NCI-H128 (cell line): ENCODE data around the gene FASTKD1.
"Not testable (repeated sequence)": the region's sequence is repeated elsewhere in the genome, so short reads cannot be mapped to it uniquely, and the experiment has no call there.

ENCODE experiments used
- DNase-seq: peaks from one replicate; lab custom pipeline; 2025; ENCODE audit not compliant: unreplicated experiment; lab: John Stamatoyannopoulos, UW

The FASTKD1 gene

GRCh38 chr2:169572189-169572588 is 1.5 kb downstream of the FASTKD1 start:
- DNase-seq: no peak

DNA sequence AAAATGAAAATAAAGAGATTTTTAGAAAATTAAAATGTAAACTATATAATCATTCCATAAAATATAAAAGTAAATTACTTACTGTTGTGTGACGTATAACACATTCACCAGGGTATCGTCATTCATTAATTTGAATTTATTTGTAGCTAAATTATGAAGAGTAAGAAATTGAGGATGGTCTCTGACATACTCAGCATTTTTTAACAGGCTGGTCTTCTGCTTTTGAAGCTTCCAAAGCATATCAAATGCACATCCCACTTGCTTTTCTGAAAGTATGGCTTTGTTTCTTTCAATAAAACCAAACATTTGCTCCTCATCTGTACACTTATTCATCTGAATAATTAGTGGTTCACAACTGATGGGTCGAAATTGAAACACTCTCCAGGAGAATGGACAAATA is 2.1 kb downstream of the FASTKD1 start:
- no peak for DNase-seq

- not testable (repeated sequence) for DNase-seq
Observed at GRCh38 chr2:169570752-169571151, 2.9 kb downstream of the FASTKD1 start.

DNA sequence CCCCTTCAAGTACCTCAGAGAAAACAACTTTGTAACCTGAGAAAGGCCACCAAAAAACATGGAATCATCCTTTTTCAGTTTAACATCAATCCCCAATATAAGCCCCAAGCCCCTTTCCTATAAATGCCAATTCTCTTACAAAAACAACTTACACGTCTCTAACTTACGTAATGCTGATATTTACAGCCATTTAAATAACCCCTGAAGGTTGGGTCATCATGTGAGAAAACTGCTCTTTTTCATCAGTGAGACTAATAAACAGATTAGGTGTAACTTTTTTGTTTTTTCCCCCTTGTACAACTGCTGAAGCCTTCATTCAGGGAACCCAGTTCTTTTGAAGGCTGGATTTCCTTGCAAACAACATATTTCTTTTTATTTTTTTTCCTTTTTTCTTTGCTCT is 3.7 kb downstream of the FASTKD1 start:
- no peak for DNase-seq

- no peak for DNase-seq
Observed at GRCh38 chr2:169565686-169566085, 8.0 kb downstream of the FASTKD1 start.

DNA sequence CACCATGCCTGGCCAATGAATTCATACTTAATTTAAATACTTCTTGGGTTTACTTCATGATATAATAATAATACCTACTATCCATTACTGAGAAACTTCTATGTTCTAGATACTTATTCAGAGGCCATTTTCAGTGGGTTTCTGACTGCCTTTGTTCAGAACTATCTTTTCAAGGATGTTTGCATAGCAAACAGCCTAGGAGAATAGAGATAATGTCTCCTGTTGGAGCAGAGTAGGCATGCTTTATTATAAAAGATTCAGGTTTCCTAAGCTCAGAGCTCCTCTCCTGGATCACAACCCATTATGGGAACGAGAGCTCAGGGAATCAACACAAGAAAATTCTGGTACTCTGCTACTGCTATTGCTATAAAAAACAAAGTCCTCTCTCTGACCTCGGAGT is 11.1 kb downstream of the FASTKD1 start:
- no peak for DNase-seq

- not testable (repeated sequence) for DNase-seq
Observed at GRCh38 chr2:169562084-169562483, 11.6 kb downstream of the FASTKD1 start.

GRCh38 chr2:169561364-169561763 is 12.3 kb downstream of the FASTKD1 start:
- DNase-seq: no peak

GRCh38 chr2:169546756-169547155 is 26.9 kb downstream of the FASTKD1 start:
- no peak for DNase-seq

GRCh38 chr2:169542433-169542832 is 31.2 kb downstream of the FASTKD1 start:
- DNase-seq: no peak

DNA sequence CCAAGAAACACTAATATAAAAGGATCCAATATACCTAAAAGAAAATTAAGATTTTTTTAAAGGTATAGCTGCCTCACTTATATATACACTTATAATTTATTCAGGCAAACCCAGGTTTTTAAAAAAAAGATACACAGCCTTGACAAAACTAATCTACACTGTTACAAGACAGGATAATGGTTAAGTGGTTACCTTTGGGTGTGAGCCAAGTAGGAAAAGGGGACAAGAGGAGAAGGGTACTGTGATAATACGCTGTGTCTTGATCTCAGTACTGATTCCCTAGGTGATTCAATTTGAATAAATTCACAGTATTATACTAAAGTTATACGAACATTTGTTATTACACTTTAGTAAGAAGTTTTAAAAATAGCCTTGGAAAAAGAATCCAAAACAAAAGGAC is 33.5 kb downstream of the FASTKD1 start:
- DNase-seq: no peak

DNA sequence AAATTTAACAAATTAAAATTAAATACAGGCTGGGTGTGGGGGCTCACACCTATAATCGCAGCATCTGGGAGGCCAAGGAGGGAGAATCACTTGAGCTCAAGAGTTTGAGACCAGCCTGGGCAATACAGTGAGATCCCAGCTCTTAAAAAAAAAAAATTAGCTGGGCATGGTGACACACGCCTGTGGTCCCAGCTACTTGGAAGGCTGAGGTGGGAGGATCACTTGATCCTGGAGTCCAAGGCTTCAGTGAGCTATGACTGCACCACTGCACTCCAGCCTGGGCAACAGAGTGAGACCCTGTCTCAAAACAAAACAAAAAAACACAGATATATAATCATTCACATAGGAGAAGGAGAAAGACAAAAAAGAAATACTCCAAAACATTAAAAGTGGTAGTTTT is 34.2 kb downstream of the FASTKD1 start:
- not testable (repeated sequence) for DNase-seq

DNA sequence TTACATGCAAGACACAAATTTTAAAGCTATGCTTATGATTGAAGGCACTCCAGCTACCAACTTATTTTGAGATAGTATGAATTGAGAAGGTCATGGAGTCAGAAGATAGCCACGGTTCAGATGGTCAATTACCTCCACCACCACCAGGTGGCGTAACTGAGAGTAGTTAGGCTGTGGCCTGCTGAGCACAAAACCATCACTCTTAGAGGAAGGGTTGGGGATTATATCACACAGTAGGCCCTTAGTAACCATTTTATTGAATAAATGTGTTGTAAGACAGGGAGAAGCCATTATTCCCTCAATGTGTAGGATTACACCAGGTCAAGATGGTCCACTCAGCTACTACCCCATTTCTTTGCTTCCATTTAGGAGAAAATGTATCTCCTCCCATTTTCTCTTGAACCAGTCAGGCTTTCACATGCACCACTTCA is 45.4 kb downstream of the FASTKD1 start:
- peak; percentile 3 for DNase-seq

- no peak for DNase-seq
Observed at GRCh38 chr2:169526451-169526850, 47.2 kb downstream of the FASTKD1 start.

GRCh38 chr2:169525434-169525833 is 48.2 kb downstream of the FASTKD1 start:
- no peak for DNase-seq

GRCh38 chr2:169523681-169524080 is 50.0 kb downstream of the FASTKD1 start:
- no peak for DNase-seq

DNA sequence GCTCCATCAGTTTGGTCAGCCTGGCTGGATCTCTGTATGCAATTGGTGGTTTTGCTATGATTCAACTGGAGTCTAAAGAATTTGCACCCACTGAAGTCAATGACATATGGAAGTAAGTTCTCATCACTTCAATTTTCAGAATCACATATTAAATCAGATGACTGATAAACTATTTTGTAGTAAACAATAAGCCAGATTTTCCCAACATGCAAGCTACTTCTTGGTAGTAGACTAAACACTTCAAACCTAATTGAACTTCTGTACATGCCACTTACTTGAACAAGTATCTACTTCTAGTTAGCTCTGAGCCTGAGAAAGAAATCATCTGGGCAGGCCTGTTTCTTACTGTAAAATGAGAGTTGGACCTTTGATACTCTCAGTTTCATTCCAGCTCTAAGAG is 52.8 kb downstream of the FASTKD1 start:
- no peak for DNase-seq

DNA sequence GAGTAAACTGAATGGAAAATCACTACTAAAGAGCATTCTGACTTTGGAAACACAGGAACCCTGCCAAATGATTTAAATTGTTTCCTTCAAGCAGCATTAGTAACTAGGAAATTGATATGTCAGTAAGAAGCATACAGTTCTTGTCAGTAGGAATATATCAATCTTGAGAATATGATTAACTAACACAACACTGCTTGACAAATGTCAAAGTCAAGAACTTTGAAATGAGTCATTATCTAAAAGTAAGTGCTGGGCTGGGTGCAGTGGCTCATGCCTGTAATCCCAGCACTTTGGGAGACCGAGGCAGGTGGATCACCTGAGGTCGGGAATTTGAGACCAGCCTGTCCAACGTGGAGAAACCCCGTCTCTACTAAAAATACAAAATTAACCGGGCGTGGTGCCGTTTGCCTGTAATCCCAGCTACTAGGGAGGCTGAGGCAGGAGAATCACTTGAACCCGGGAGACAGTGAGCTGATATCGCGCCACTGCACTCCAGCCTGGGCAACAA is 57.1 kb downstream of the FASTKD1 start:
- DNase-seq: not testable (repeated sequence)

- not testable (repeated sequence) for DNase-seq
Observed at GRCh38 chr2:169514758-169515157, 58.9 kb downstream of the FASTKD1 start.

DNA sequence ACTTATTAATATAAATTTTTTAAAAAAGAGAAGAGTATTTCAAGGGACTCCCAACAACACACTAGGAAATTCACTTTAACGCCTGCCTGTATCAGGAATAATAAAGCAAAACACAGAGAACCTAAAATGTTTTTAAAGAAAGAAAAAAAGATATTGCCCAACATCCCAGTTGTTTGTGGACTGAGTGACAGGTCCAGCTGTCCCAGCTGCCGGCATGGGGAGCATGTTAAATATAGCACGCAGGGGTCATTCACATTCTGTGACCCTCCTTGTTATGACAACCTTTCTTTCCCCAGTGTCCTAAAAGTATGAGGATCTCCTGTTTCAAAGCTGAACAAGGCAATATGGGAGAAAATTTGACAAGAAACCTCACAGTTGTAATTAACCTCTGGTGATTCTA is 59.7 kb downstream of the FASTKD1 start:
- no peak for DNase-seq

DNA sequence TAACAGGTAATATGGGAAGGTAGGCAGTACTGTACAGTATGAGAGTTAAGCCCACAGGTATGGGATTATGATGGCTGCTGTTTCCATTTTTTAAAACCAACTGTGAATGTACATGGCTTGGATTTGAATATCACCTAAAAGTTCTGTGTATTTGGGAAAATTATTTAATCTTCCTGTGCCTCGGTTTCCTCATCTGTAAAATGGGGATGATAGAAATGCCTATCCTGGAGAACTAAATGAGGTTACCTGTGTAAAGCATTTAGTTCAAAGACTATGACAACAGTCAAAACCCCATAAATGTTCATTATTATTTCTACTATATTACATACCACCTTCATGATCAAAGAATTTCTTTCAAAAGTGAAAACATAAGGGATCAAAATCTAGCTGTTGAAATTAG is 60.6 kb downstream of the FASTKD1 start:
- no peak for DNase-seq

DNA sequence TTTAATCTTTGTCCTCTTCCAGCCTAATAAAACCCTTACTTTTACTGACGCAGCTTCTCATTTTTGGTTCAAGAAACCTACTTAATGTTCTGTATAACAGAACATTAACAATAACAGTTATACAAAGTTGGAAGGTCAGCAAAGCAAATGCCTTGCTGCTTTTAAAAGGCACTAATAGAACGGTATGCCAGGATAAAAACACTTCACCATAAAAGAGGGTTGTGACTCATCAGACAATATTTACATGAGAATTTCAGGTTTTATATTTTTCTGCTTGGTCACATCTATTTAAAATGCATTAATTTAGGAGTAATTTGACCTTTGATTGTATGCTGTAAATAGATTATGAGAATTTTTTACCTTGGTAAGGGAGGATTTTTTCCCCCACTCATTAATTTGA is 61.1 kb downstream of the FASTKD1 start:
- no peak for DNase-seq

DNA sequence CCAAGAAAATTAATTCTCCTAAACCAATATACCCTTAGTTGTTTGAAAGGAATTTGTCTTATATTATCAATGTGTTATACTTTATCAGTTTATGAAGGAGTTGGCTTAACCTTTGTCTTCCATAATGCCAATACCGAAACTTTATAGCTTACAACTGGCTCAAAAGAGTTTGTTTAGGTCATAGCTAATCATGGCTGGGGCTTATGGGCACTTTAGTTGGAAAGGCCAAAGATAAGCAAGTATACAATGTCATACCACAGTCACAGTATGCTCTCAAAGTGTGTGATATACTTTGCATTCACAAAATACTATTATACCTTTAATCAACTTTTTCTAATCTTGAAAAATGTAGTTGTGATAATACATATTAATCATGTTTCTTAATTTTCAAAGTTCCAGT is 61.8 kb downstream of the FASTKD1 start:
- DNase-seq: no peak

DNA sequence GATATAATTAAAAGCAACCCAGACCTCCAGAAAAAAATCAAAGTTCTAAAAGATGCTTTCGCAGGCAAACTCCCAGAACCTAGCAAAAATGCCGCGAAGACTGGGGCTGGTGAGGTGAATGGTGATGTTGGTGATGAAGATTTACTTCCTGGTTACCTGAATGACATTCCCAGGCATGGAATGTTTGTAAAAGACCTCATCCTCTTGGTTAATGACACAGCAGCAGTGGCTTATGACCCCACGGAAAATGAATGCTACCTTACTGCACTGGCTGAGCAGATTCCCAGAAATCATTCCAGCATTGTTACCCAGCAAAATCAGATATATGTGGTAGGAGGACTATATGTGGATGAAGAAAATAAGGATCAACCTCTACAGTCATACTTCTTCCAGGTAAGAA is 63.2 kb downstream of the FASTKD1 start:
- DNase-seq: no peak
